Raji (cell line): ENCODE data around the gene MCFD2.

Experiments used
- POLR2A ChIP-seq: IDR thresholded peaks from 2 replicates; pipeline ENCODE4 v1.6.1; 2011; ENCODE audit warnings: low read depth, low read length, control low read depth; ENCODE audit not compliant: insufficient read depth

The MCFD2 gene

GRCh38 chr2:46870051-46870839 is 45.4 kb downstream of the MCFD2 start:
- no peak for TF ChIP-seq POLR2A

GRCh38 chr2:46869621-46870020 is 46.0 kb downstream of the MCFD2 start:
- TF ChIP-seq POLR2A = no peak

DNA sequence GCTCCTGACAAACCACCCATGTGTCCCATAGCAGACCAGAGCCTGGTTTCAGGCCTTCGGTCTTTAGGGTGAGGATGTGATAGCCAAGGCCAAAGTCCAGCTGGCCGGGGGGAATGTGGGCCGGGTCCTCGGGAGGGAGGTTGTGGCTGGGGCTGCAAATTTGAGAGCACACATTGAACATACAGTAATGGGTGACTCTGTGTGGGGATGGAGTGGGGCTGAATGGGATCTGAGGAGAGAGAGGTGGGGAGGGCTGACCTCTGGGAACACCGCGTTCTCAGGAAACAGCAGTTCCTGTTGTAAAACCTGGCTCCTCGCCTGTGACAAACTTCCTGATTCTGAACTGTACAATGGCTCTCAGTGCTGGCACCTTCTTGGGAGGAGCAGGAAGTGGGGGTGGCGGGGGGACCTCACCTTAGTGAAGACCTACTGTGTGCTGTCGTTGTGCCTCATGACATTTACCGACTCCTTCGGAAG is 48.8 kb downstream of the MCFD2 start:
- no peak for TF ChIP-seq POLR2A

GRCh38 chr2:46865181-46865970 is 50.2 kb downstream of the MCFD2 start:
- TF ChIP-seq POLR2A = no peak

DNA sequence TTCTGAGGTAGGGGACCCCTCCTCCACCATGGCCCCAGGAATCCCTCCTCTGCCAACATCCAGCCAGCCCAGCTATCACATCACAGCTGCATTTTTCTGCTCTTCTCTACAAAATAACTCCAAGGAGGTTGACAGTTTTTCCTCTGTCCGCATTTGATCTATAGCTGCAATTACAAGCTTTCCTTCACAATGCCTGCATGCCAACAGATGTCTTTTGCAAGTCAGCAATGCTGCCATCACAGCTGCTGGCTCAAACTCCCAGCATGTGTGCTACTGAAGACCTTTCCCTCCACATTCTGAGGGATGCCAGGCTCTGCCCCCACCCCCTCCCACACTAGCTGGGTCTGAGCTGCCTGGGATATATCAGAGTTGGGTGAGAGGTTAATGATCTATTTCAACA is 51.7 kb downstream of the MCFD2 start:
- TF ChIP-seq POLR2A = no peak

GRCh38 chr2:46862514-46862913 is 53.1 kb downstream of the MCFD2 start:
- TF ChIP-seq POLR2A = no peak

DNA sequence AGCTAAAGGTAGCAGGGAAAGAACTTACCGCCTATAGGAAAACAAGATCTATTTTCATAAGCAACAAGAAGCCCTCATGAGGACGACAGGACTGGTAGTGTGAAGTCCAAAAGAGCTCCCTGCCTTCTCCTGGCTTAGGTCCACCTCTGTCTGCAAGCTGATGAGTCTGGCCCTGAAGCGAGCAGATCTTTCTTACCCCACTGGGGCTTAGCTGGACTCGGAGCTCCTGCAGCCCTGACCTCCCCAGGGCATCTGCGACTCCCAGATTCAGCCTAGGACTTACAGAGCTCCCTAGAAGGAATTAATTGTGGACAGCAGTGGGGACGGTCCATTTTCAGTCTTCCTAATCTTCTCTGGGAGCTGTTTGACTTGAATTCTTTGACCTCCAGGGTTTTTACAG is 53.7 kb downstream of the MCFD2 start:
- TF ChIP-seq POLR2A = no peak

GRCh38 chr2:46859482-46859881 is 56.1 kb downstream of the MCFD2 start:
- no peak for TF ChIP-seq POLR2A

DNA sequence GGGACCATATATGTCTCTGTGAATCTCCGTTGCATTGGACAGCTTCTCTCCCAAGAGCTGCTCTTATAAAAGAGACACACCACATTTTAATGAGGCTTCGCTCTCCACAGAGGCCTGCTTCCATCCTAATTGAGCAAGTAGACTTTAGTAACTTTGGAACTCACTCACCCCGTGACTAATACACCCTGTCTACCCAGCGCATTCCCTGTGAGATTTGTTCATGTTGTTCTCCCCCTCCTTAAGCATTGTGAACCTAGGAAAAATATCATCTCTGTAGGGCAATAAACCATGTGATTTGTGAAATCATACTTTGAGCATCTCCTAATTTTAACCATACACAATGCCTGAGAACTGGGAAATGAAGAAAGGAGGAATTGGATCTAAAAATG is 56.9 kb downstream of the MCFD2 start:
- TF ChIP-seq POLR2A = no peak

- no peak for TF ChIP-seq POLR2A
Observed at GRCh38 chr2:46857871-46858701, 57.5 kb downstream of the MCFD2 start.

DNA sequence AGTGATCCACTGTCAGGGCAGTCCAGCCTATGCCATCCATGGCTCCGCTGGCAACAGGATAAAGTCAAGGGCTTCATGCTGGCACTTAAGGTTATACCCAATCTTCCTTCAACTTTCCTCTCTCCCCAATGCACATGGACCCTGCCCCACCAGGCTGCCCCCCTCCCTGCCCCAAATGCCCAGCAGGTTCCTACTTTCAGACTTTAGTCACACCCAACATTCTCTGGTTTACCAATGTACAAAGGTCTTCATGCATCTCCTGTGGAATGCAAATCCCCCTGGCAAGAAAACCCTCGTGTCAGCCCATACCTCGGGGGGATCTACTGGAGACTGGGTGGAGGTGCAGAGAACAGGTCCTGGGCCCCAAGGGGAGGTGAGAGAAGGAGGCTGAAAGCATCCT is 59.3 kb downstream of the MCFD2 start:
- no peak for TF ChIP-seq POLR2A

DNA sequence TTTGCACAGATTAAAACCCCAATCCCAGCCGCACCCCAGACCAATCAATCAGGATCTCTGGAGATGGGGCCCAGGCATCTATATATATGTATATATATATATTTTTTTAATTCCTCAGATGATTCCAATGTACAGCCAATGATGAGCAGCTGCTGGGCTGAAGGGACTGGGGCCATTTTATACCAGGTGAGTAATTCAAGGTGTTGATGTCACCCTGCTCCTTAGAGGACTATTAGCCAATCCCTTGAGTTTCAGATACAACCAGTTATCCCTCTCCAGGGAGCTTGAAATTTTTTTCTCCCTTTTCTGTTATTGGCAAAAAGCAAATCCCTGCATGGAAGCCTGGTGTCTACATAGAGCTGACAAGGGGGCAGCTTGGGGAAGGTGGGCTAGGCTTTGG is 59.8 kb downstream of the MCFD2 start:
- no peak for TF ChIP-seq POLR2A

DNA sequence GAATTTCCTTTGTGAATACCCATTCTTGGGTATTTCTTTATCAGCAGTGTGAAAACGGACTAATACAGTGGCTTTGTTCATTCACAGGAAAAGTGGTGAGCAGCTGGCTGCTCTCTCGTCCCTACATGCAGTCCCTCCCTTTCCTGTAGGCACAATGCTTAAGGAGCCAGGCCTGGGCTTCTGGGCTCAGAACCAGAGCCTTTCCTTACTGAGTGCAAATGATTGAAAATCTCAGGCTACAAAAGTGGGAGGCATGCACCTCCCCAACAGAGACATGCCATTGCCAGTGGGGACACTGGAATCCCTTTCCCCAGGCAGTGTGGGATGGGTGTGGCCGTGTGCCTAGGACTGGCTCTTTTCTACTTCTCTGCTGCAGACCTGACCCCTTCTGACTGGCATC is 61.3 kb downstream of the MCFD2 start:
- TF ChIP-seq POLR2A = no peak

GRCh38 chr2:46852598-46852997 is 63.0 kb downstream of the MCFD2 start:
- no peak for TF ChIP-seq POLR2A

DNA sequence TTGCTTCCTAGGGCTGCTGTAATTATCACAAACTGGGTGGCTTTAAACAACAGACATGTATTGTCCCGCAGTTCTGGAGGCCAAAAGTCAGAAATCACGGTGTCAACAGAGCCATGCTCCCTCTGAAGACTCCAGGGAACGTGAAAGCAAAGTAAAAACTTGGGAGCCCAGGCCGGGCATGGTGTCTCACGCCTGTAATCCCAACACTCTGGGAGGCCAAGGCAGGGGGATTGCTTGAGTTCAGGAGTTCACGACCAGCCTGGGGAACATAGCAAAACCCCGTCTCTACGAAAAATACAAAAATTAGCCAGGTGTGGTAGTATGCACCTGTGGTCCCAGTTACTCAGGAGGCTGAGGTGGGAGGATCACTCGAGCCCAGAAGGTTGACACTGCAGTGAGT is 63.5 kb downstream of the MCFD2 start:
- TF ChIP-seq POLR2A = no peak
